Smooth muscle cell (in vitro differentiated cells): ENCODE results near the gene IGLON5. TPM values are rescaled to one million over a fixed set of nuclear protein-coding genes. Genes with fewer than 3 reads are reported as not detected.

Experiments
- DNase-seq: peaks from one replicate; lab custom pipeline; 2025; ENCODE audit not compliant: unreplicated experiment; lab: John Stamatoyannopoulos, UW
- H2AFZ ChIP-seq: fragments of 200-600 bp; sonication (generic); 2 replicates; pipeline ENCODE4 v1.6.0; 2016; ENCODE audit warnings: antibody characterized with exemption, low read depth, mild to moderate bottlenecking
- H3F3A ChIP-seq: fragments of 200-600 bp; sonication (generic); 2 replicates; pipeline ENCODE4 v1.6.0; 2017; ENCODE audit warnings: antibody characterized with exemption, low read depth
- H3K27ac ChIP-seq: fragments of 200-600 bp; sonication (generic); 2 replicates; pipeline ENCODE4 v1.5.1; 2016; ENCODE audit warnings: low read depth, mild to moderate bottlenecking
- H3K27me3 ChIP-seq: fragments of 200-600 bp; sonication (generic); 2 replicates; pipeline ENCODE4 v1.6.1; 2016; ENCODE audit warnings: low read depth, mild to moderate bottlenecking
- H3K36me3 ChIP-seq: fragments of 200-600 bp; sonication (generic); 2 replicates; pipeline ENCODE4 v1.5.1; 2016; ENCODE audit warnings: low read depth
- H3K4me1 ChIP-seq: fragments of 200-600 bp; sonication (generic); 2 replicates; pipeline ENCODE4 v1.5.1; 2016; ENCODE audit warnings: low read depth
- H3K4me2 ChIP-seq: fragments of 200-600 bp; sonication (generic); 2 replicates; pipeline ENCODE4 v1.6.0; 2016; ENCODE audit warnings: mild to moderate bottlenecking
- H3K4me3 ChIP-seq: fragments of 200-600 bp; sonication (generic); 2 replicates; pipeline ENCODE4 v1.5.1; 2016; ENCODE audit warnings: mild to moderate bottlenecking
- H3K79me2 ChIP-seq: fragments of 200-600 bp; sonication (generic); 2 replicates; pipeline ENCODE4 v1.6.0; 2016; ENCODE audit warnings: low read depth, mild to moderate bottlenecking
- H3K9ac ChIP-seq: fragments of 200-600 bp; sonication (generic); 2 replicates; pipeline ENCODE4 v1.6.0; 2016; ENCODE audit warnings: low read depth
- H3K9me3 ChIP-seq: fragments of 200-600 bp; sonication (generic); replicated peaks from 2 replicates; pipeline ENCODE4 v1.5.1; 2016; ENCODE audit warnings: low read depth
- H4K20me1 ChIP-seq: fragments of 200-600 bp; sonication (generic); 2 replicates; pipeline ENCODE4 v1.6.0; 2016; ENCODE audit warnings: low read depth
- CTCF ChIP-seq: fragments of 200-600 bp; sonication (generic); IDR thresholded peaks from 2 replicates; pipeline ENCODE4 v1.5.1; 2017; ENCODE audit warnings: borderline replicate concordance, mild to moderate bottlenecking, antibody characterized with exemption; ENCODE audit not compliant: insufficient read depth, poor library complexity, severe bottlenecking
- WGBS: methylation state at CpG from one replicate; pipeline ENCODE4 v1.1.7; 2016; ENCODE audit warnings: low lambda C conversion rate; 5-methylcytosine and 5-hydroxymethylcytosine counted together
- polyA plus RNA-seq: library from polyadenylated mRNA; unstranded; fragments of >200 nt; fragmentation: Nextera tagmentation; extraction: Ambion mirVana; gene quantifications from 2 replicates; pipeline ENCODE4 v1.2.1, GENCODE V29; 2016
- total RNA-seq: library from RNA; depleted of rRNA; stranded (reverse); fragments of >200 nt; gene quantifications from 2 replicates; pipeline ENCODE4 v1.2.3, GENCODE V29; 2014

Gene IGLON5
- total and polyA plus RNA-seq, 2 experiments from 2014 or later, result 3.5 to 3.8 TPM

DNA sequence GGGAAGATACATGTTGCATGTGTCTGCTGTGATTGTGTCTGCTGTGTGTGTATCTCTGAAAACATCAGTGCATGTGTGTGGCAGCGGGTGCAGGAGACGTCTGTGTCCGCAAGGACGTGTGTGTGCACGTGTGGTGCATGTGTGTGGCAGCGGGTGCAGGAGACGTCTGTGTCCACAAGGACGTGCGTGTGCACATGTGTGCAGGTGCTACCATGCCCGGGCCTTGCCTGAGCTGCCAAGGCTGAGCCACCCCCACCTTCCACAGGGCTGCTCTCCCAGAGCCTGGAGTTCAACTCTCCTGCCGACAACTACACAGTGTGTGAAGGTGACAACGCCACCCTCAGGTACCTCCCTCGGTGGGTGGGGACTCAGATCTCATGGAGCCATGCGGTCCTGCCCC, 10.4 kb downstream of the IGLON5 start:
- Histone ChIP-seq H2AFZ (no peak overlapping the region), H3K4me2 (no peak overlapping the region), H3F3A (no peaks in the 10 kb centered on the region), H3K36me3 (no peaks in the 10 kb centered on the region), H3K4me1 (no peaks in the 10 kb centered on the region), H3K9me3 (no peaks in the 10 kb centered on the region), H3K9ac (no peak overlapping the region), H4K20me1 (no peaks in the 10 kb centered on the region), H3K79me2 (no peaks in the 10 kb centered on the region), H3K27me3 (no peaks in the 10 kb centered on the region), H3K4me3 (no peak overlapping the region), H3K27ac (no peak overlapping the region)
- 88% methylated on average over 14 of the region's 14 CpGs for WGBS
- TF ChIP-seq CTCF, result no peak
- no peak for DNase-seq

- no peak for TF ChIP-seq CTCF
- no peaks in the 10 kb centered on the region for H4K20me1 ChIP-seq
- H3K4me1 ChIP-seq, result no peaks in the 10 kb centered on the region
- no peak overlapping the region for H3K4me3 ChIP-seq
- H3K9me3 ChIP-seq, result no peaks in the 10 kb centered on the region
- H3K27ac ChIP-seq, result no peak overlapping the region
- no peak overlapping the region for H2AFZ ChIP-seq
- no peaks in the 10 kb centered on the region for H3F3A ChIP-seq
- no peaks in the 10 kb centered on the region for H3K27me3 ChIP-seq
- no peaks in the 10 kb centered on the region for H3K79me2 ChIP-seq
- no peaks in the 10 kb centered on the region for H3K36me3 ChIP-seq
- DNase-seq, result no peak
- 94% methylated on average over 29 of the region's 29 CpGs for WGBS
- no peak overlapping the region for H3K4me2 ChIP-seq
- no peak overlapping the region for H3K9ac ChIP-seq
Measured at GRCh38 chr19:51323481-51324166, 12.2 kb downstream of the IGLON5 start.

GRCh38 chr19:51324167-51324481, 12.7 kb downstream of the IGLON5 start:
- H3K27ac ChIP-seq, result no peak overlapping the region
- no peak overlapping the region for H3K4me3 ChIP-seq
- H3K27me3 ChIP-seq, result no peaks in the 10 kb centered on the region
- TF ChIP-seq CTCF, result no peak
- H3K4me1 ChIP-seq, result no peaks in the 10 kb centered on the region
- H3K4me2 ChIP-seq, result no peak overlapping the region
- H3K79me2 ChIP-seq, result no peaks in the 10 kb centered on the region
- H2AFZ ChIP-seq, result no peak overlapping the region
- WGBS, result 92% methylated on average over 6 of the region's 6 CpGs
- no peaks in the 10 kb centered on the region for H4K20me1 ChIP-seq
- DNase-seq, result no peak
- no peaks in the 10 kb centered on the region for H3F3A ChIP-seq
- H3K9ac ChIP-seq, result no peak overlapping the region
- H3K36me3 ChIP-seq, result no peaks in the 10 kb centered on the region
- no peaks in the 10 kb centered on the region for H3K9me3 ChIP-seq
